CD14-positive monocyte (primary cell): ENCODE results near the gene SMIM13. TPM values are rescaled to one million over a fixed set of nuclear protein-coding genes. Genes with fewer than 3 reads are reported as not detected.

Experiments
- DNase-seq, 3 donors: peaks; one replicate each; pipeline ENCODE4 v3.0.0-alpha.2; 2011 to 2022
- H2AFZ ChIP-seq: 2 replicates; pipeline ENCODE4 v1.6.0; 2012; ENCODE audit warnings: mild to moderate bottlenecking, low read depth, low read length, inconsistent platforms; ENCODE audit not compliant: insufficient read depth, poor library complexity, severe bottlenecking
- H3K27ac ChIP-seq, 2 donors: 1 replicate in 1 of 2; 2 replicates in 1 of 2; pipeline ENCODE4 v1.5.1; 2012 to 2013; ENCODE audit warnings: low read length in 2 of 2, control low read depth in 1 of 2, inconsistent platforms in 1 of 2, low read depth in 1 of 2, mild to moderate bottlenecking in 1 of 2
- H3K27me3 ChIP-seq, 2 donors: one replicate each; pipeline versions ENCODE4 v1.6.0 to v1.6.1; 2011 to 2013; ENCODE audit warnings: low read length in 2 of 2; ENCODE audit not compliant: control insufficient read depth in 2 of 2, insufficient read depth in 2 of 2
- H3K36me3 ChIP-seq, 2 donors: replicated peaks in 1 of 2; 1 replicate in 1 of 2; 2 replicates in 1 of 2; pipeline versions ENCODE4 v1.5.1 to v1.6.1; 2012 to 2013; ENCODE audit warnings: low read length in 2 of 2, control low read depth in 1 of 2, inconsistent platforms in 1 of 2, mild to moderate bottlenecking in 1 of 2; ENCODE audit not compliant: insufficient read depth in 2 of 2, control insufficient read depth in 1 of 2
- H3K4me1 ChIP-seq, 2 donors: 1 replicate in 1 of 2; 2 replicates in 1 of 2; pipeline versions ENCODE4 v1.5.1 to v1.6.1; 2012 to 2013; ENCODE audit warnings: low read length in 2 of 2, control low read depth in 1 of 2, inconsistent platforms in 1 of 2, mild to moderate bottlenecking in 1 of 2, moderate library complexity in 1 of 2; ENCODE audit not compliant: insufficient read depth in 2 of 2, control insufficient read depth in 1 of 2
- H3K4me2 ChIP-seq: replicated peaks from 2 replicates; pipeline ENCODE3; 2012; ENCODE audit warnings: low read length, moderate library complexity, mild to moderate bottlenecking; ENCODE audit not compliant: poor library complexity, severe bottlenecking; ENCODE audit errors: extremely low read depth
- H3K4me3 ChIP-seq, 3 experiments: fragments of 200-600 bp in 1 of 3; sonication (generic) in 1 of 3; replicated peaks in 1 of 3; 1 replicate in 2 of 3; 2 replicates in 1 of 3; pipeline ENCODE4 v1.5.1; 2011 to 2013; ENCODE audit warnings: low read length in 3 of 3, mild to moderate bottlenecking in 3 of 3, control low read depth in 2 of 3, low read depth in 2 of 3, inconsistent platforms in 1 of 3, moderate library complexity in 1 of 3
- H3K79me2 ChIP-seq: 2 replicates; pipeline ENCODE4 v1.6.0; 2012; ENCODE audit warnings: mild to moderate bottlenecking, control low read depth, inconsistent platforms, low read length, moderate library complexity; ENCODE audit not compliant: insufficient read depth
- H3K9ac ChIP-seq: 2 replicates; pipeline ENCODE4 v1.6.0; 2017; ENCODE audit warnings: low read length, mild to moderate bottlenecking; ENCODE audit not compliant: insufficient read depth, poor library complexity, severe bottlenecking
- H3K9me3 ChIP-seq, 2 donors: replicated peaks in 1 of 2; 1 replicate in 1 of 2; 2 replicates in 1 of 2; pipeline versions ENCODE4 v1.5.1 to v1.6.1; 2012 to 2013; ENCODE audit warnings: low read length in 2 of 2, control low read depth in 1 of 2; ENCODE audit not compliant: control insufficient read depth in 1 of 2, insufficient read depth in 1 of 2
- H4K20me1 ChIP-seq: 2 replicates; pipeline ENCODE4 v1.6.0; 2012; ENCODE audit warnings: mild to moderate bottlenecking, low read length, control low read depth, moderate library complexity; ENCODE audit not compliant: insufficient read depth
- H3K27ac Mint-ChIP-seq, 7 donors: one replicate each; pipeline ENCODE4 v1.8.0; 2020; ENCODE audit warnings: mild to moderate bottlenecking in 7 of 7, mixed read lengths in 7 of 7, moderate library complexity in 6 of 7, inconsistent platforms in 2 of 7
- H3K27me3 Mint-ChIP-seq, 3 donors: one replicate each; pipeline ENCODE4 v1.8.0; 2021 to 2022; ENCODE audit warnings: low read depth in 3 of 3, mild to moderate bottlenecking in 3 of 3, mixed read lengths in 3 of 3, moderate library complexity in 3 of 3, inconsistent platforms in 1 of 3
- H3K36me3 Mint-ChIP-seq, 2 donors: one replicate each; pipeline ENCODE4 v1.8.0; 2020; ENCODE audit warnings: mixed read lengths in 2 of 2, inconsistent platforms in 1 of 2, mild to moderate bottlenecking in 1 of 2
- H3K4me1 Mint-ChIP-seq: one replicate; pipeline ENCODE4 v1.8.0; 2020; ENCODE audit warnings: mild to moderate bottlenecking, mixed read lengths
- H3K4me3 Mint-ChIP-seq, 2 donors: one replicate each; pipeline ENCODE4 v1.8.0; 2020; ENCODE audit warnings: mild to moderate bottlenecking in 2 of 2, mixed read lengths in 2 of 2, moderate library complexity in 1 of 2
- H3K9me3 Mint-ChIP-seq, 7 donors: one replicate each; pipeline ENCODE4 v1.8.0; 2020 to 2022; ENCODE audit warnings: mixed read lengths in 7 of 7, mild to moderate bottlenecking in 6 of 7, moderate library complexity in 6 of 7, inconsistent platforms in 2 of 7
- WGBS: methylation state at CpG from one replicate; pipeline ENCODE4 v1.1.5; 2013; ENCODE audit warnings: missing lambda C conversion rate; ENCODE audit not compliant: insufficient coverage; 5-methylcytosine and 5-hydroxymethylcytosine counted together
- intact Hi-C, 2 donors: fragments of 100-400 bp; cut with micrococcal nuclease; formaldehyde crosslinking; loops; one replicate each; pipeline versions ENCODE4 v1.15.0 to v1.15.1; 2023
- polyA plus RNA-seq, 3 donors: library from polyadenylated mRNA; depleted of rRNA in 1 of 3; unstranded in 2 of 3; stranded (reverse) in 1 of 3; fragments of 300-500 nt in 2 of 3; fragments of >200 nt in 1 of 3; fragmentation: Illumina TruSeq in 2 of 3; gene quantifications; 1 replicate in 2 of 3; 2 replicates in 1 of 3; pipeline ENCODE4 v1.2.3, GENCODE V29; 2012 to 2021
- TF ChIP-seq, protein P1 (sequence below): fragments of 200-600 bp; IDR thresholded peaks from one replicate; pipeline ENCODE4 v1.8.0; 2022; ENCODE audit warnings: antibody characterized with exemption, mild to moderate bottlenecking

Gene SMIM13
- polyA plus RNA-seq, 3 donors = 1.4 to 3.4 (median 2.4) TPM

DNA sequence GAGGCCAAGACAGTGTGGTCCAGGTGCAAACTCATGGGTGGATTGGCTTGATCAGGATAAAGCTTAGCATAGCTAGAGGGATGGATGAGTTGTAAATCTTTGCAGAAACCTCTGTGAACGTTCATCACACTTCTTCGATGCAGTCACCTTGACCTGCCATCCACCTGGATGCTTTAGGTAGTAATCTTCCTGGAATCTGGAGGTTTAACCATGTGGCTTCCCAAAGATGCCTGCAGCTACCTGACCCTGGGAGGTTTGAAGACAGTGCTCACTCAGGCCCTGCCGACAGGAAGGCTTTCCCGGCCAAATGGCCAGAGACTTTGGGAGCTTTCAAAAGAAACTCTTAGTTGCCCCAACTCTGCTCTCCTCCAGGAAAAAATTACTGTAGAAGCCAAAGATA, 73.3 kb downstream of the SMIM13 start:
- H4K20me1 ChIP-seq = no peaks in the 10 kb centered on the region
- no CpG with 5 or more reads among the region's 4 CpGs for WGBS
- intact Hi-C loops = no loop called here

DNA sequence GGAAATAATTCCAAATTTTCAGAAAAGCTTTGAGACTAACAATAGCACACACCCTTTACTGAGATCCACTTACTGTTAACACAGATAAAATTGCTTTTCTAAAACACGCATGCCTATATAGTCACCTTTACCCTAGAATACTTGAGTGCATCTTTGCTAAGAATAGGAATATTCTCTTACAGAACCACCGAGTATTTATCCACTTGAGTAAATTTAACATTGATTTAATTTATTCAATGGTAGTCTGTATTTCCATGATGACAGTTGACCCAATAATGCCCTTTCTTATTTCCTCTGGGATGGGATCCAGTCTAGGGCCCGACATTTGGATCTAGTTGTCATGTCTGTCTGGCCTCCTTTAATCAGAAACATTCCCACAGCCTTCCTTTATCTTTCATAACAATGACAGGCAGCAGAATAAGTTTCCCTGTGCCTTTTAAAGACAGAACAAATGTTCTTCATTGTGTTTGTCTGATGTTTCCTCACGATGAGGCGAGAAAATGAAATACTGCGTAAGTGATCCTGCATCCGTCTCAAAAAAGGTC, 74.5 kb downstream of the SMIM13 start:
- Histone ChIP-seq H3K4me1 (peaks cover 3 to 6% of the 10 kb centered on the region in 2 donors), H4K20me1 (no peaks in the 10 kb centered on the region), H3K4me3 (no peak overlapping the region), H3K36me3 (no peaks in the 10 kb centered on the region), H3K4me2 (no peak overlapping the region), H3K27ac (no peak overlapping the region), H3K79me2 (no peaks in the 10 kb centered on the region), H3K9ac (no peak overlapping the region), H2AFZ (no peak overlapping the region), H3K9me3 (no peaks in the 10 kb centered on the region), H3K27me3 (no peaks in the 10 kb centered on the region)
- H3K4me1 Mint-ChIP-seq = peaks cover 11% of the 10 kb centered on the region
- intact Hi-C loops = no loop called here
- WGBS = 98% methylated on average over 5 of the region's 7 CpGs
- H3K27ac Mint-ChIP-seq = no peak overlapping the region
- peaks cover 0 to 3% (median 0%) of the 10 kb centered on the region in 7 donors for H3K9me3 Mint-ChIP-seq
- H3K27me3 Mint-ChIP-seq = peaks cover 0 to 6% (median 0%) of the 10 kb centered on the region in 3 donors
- no peak for DNase-seq
- no peaks in the 10 kb centered on the region for H3K36me3 Mint-ChIP-seq
- TF ChIP-seq, protein P1, sequence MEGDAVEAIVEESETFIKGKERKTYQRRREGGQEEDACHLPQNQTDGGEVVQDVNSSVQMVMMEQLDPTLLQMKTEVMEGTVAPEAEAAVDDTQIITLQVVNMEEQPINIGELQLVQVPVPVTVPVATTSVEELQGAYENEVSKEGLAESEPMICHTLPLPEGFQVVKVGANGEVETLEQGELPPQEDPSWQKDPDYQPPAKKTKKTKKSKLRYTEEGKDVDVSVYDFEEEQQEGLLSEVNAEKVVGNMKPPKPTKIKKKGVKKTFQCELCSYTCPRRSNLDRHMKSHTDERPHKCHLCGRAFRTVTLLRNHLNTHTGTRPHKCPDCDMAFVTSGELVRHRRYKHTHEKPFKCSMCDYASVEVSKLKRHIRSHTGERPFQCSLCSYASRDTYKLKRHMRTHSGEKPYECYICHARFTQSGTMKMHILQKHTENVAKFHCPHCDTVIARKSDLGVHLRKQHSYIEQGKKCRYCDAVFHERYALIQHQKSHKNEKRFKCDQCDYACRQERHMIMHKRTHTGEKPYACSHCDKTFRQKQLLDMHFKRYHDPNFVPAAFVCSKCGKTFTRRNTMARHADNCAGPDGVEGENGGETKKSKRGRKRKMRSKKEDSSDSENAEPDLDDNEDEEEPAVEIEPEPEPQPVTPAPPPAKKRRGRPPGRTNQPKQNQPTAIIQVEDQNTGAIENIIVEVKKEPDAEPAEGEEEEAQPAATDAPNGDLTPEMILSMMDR = no peak
- H3K4me3 Mint-ChIP-seq = no peak overlapping the region

More for the DNA sequence above, 73.3 kb downstream of the SMIM13 start:
- no peaks in the 10 kb centered on the region for H3K36me3 Mint-ChIP-seq
- H3K9ac ChIP-seq = no peak overlapping the region
- no peaks in the 10 kb centered on the region for H3K4me1 ChIP-seq
- H2AFZ ChIP-seq = no peak overlapping the region
- H3K9me3 Mint-ChIP-seq = peaks cover 0 to 3% (median 0%) of the 10 kb centered on the region in 7 donors
- no peaks in the 10 kb centered on the region for H3K79me2 ChIP-seq
- no peak overlapping the region for H3K4me3 Mint-ChIP-seq
- no peaks in the 10 kb centered on the region for H3K27me3 ChIP-seq
- no peak overlapping the region for H3K27ac ChIP-seq
- H3K4me3 ChIP-seq = no peak overlapping the region
- H3K4me1 Mint-ChIP-seq = no peaks in the 10 kb centered on the region
- no peaks in the 10 kb centered on the region for H3K36me3 ChIP-seq
- no peaks in the 10 kb centered on the region for H3K9me3 ChIP-seq
- H3K4me2 ChIP-seq = no peak overlapping the region
- peaks cover 0 to 4% (median 0%) of the 10 kb centered on the region in 3 donors for H3K27me3 Mint-ChIP-seq
- TF ChIP-seq, protein P1 = no peak
- no peak overlapping the region for H3K27ac Mint-ChIP-seq
- no peak for DNase-seq
